Osteocyte (in vitro differentiated cells): ENCODE measurements around the gene WDR83. TPM values are rescaled to one million over a fixed set of nuclear protein-coding genes. Genes with fewer than 3 reads are reported as not detected.
A peak's percentile ranks its signal among the peaks of the same experiment; 100 is the strongest.

ENCODE experiments used
- DNase-seq: peaks from one replicate; pipeline ENCODE4 v3.0.0; 2021; ENCODE audit warnings: mixed read lengths; ENCODE audit not compliant: unreplicated experiment; ENCODE audit errors: extremely low spot score
- H3K27ac Mint-ChIP-seq: one replicate; pipeline ENCODE4 v1.8.0; 2021; ENCODE audit warnings: mild to moderate bottlenecking, mixed read lengths; ENCODE audit not compliant: unreplicated experiment
- H3K27me3 Mint-ChIP-seq: one replicate; pipeline ENCODE4 v1.8.0; 2021; ENCODE audit warnings: mixed read lengths; ENCODE audit not compliant: unreplicated experiment
- H3K36me3 Mint-ChIP-seq: one replicate; pipeline ENCODE4 v1.8.0; 2021; ENCODE audit warnings: mixed read lengths; ENCODE audit not compliant: unreplicated experiment
- H3K4me1 Mint-ChIP-seq: one replicate; pipeline ENCODE4 v1.8.0; 2021; ENCODE audit warnings: mixed read lengths; ENCODE audit not compliant: unreplicated experiment
- H3K4me3 Mint-ChIP-seq: one replicate; pipeline ENCODE4 v1.8.0; 2021; ENCODE audit warnings: mild to moderate bottlenecking, moderate library complexity, mixed read lengths; ENCODE audit not compliant: unreplicated experiment
- H3K9me3 Mint-ChIP-seq: one replicate; pipeline ENCODE4 v1.8.0; 2021; ENCODE audit warnings: mixed read lengths; ENCODE audit not compliant: unreplicated experiment
- total RNA-seq: library from RNA; stranded (reverse); gene quantifications from 2 replicates; pipeline ENCODE4 v1.2.1, GENCODE V29; 2021
- TF ChIP-seq, protein P1 (sequence below): fragments of 200-600 bp; sonication (generic); IDR thresholded peaks from 2 replicates; pipeline ENCODE4 v1.5.0; 2021; ENCODE audit warnings: antibody characterized with exemption, mild to moderate bottlenecking, moderate library complexity

WDR83 gene
- total RNA-seq, 1 donor from 2014 or later: 12.4 TPM

DNA sequence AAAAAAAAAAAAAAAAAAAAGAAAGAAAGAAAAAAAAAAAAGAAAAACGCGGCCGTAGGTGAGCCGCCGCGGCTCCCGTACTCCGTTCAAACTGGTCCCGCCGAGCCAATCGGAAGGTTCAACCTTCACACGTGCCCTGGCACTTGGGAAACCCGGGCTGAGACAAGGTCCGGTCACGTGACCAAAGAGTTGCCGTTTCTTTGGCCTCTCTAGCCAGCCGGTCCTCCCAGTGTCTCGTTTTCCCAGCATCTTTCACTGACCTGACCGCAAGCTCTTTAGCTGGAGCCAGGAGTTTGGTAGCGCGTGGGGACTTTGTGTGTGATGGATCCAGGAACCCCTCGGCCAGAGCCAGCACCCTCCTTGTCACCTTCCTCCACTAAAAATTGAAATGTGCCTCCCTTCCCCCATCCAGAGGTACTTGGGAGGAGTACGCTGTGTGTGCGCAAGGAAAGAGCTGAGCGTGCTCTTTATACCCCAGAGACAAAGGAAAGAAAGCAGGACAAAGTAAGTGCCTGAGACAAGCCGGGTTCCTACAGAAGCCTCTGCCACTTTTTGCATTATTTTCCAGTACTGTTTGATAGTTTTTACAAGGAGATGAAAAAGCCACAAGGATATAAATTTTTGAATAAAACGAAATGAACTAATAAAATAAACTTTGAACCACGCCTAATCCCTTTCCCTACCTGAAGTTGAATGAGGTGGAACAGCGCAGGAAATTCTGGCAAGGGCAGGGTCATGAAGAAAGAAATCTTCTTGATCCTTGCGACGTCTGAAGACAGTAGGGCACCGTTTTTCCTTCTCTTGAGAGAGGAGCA lies 56.2 kb downstream of the WDR83 start:
- no peaks in the 10 kb centered on the region for H3K9me3 Mint-ChIP-seq
- peak; percentile 97 for DNase-seq
- H3K36me3 Mint-ChIP-seq: peaks cover 8% of the 10 kb centered on the region
- H3K4me3 Mint-ChIP-seq: peak overlapping the region; percentile 91
- peaks cover 32% of the 10 kb centered on the region for H3K4me1 Mint-ChIP-seq
- H3K27ac Mint-ChIP-seq: peak overlapping the region; percentile 96
- H3K27me3 Mint-ChIP-seq: no peaks in the 10 kb centered on the region
- TF ChIP-seq, protein P1, sequence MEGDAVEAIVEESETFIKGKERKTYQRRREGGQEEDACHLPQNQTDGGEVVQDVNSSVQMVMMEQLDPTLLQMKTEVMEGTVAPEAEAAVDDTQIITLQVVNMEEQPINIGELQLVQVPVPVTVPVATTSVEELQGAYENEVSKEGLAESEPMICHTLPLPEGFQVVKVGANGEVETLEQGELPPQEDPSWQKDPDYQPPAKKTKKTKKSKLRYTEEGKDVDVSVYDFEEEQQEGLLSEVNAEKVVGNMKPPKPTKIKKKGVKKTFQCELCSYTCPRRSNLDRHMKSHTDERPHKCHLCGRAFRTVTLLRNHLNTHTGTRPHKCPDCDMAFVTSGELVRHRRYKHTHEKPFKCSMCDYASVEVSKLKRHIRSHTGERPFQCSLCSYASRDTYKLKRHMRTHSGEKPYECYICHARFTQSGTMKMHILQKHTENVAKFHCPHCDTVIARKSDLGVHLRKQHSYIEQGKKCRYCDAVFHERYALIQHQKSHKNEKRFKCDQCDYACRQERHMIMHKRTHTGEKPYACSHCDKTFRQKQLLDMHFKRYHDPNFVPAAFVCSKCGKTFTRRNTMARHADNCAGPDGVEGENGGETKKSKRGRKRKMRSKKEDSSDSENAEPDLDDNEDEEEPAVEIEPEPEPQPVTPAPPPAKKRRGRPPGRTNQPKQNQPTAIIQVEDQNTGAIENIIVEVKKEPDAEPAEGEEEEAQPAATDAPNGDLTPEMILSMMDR: no peak

DNA sequence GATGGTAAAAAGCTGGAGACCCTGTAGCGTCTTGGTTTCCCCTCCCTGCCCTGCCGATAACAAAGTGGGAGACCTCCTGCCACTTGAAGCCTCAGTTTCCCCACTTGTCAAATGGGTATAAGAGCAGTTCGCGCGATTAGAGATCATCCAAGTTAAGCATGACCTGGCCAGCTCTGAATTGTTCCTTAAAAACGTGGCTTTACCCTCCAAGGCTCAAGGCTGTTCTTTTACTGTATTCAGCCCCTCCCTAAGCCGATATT lies 56.7 kb downstream of the WDR83 start:
- Mint-ChIP-seq H3K27ac (peak overlapping the region; percentile 96), H3K4me3 (peak overlapping the region; percentile 91), H3K9me3 (no peaks in the 10 kb centered on the region), H3K27me3 (no peaks in the 10 kb centered on the region), H3K4me1 (peaks cover 32% of the 10 kb centered on the region), H3K36me3 (peaks cover 10% of the 10 kb centered on the region)
- TF ChIP-seq, protein P1: no peak
- no peak for DNase-seq

DNA sequence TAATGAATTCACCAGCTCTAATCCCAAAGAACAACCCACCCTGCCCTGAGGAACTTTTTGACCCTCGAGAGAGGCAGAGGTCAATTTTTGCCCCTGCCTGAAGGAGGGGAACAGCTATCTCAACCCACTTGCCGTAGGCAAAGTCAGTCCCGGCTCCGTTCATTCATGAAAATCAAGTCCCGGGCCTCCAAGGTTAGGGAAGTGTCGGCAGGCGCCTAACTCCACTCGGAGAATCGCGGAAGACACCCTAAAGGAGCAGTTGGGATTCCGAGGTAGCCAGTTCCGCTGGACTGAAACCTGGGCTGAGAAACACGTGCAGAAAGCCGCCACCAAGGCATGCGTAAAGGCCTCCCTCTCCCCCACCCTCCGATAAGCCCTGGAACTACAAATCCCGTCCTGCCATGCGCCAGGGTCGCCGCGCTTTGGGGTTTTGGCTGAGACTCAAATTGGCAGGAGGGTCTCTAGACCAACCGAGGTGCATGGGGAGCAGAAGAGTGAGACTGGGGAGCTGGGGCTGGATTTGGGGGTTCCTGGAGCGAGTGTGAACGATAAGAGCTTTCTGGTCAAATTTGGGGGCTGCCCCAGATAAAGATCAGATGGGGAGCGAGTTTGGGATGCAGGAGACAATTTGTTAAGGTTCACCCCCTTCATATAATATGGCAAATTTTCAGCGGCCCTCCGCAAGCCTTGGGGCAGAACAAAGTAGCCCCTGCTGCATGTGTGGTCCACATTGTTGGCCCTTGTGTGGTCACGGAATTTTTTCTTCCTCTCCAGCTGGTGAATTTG lies 57.2 kb downstream of the WDR83 start, which contains the start of gene TNPO2:
Gene TNPO2, minus strand, starts transcription at position 292 of the 786 bp plus-strand sequence. CDS start 2,955 bp downstream, outside the sequence.
- Mint-ChIP-seq H3K4me3 (peak within 1 kb of the TSS; percentile 91), H3K27ac (peak within 1 kb of the TSS; percentile 96), H3K36me3 (peaks cover 5% of the 10 kb centered on the region), H3K4me1 (peaks cover 31% of the 10 kb centered on the region), H3K9me3 (no peaks in the 10 kb centered on the region), H3K27me3 (no peaks in the 10 kb centered on the region)
- no peak for DNase-seq
- TF ChIP-seq, protein P1: no peak

Other genes with a start within 250 kb of the WDR83 start
- 1.7 and 2.2 TPM in 2 replicates for gene ZNF443, start 225.8 kb upstream of the WDR83 start, total RNA-seq
- 3.4 and 3.9 TPM in 2 replicates for gene ZNF709, start 182.0 kb upstream of the WDR83 start, total RNA-seq
- gene ZNF564, start 115.3 kb upstream of the WDR83 start, total RNA-seq: 10.7 and 12.9 TPM in 2 replicates
- gene ZNF490, start 56.0 kb upstream of the WDR83 start, total RNA-seq: 9.2 TPM in 2 replicates
- gene ZNF791, start 55.9 kb upstream of the WDR83 start, total RNA-seq: 25.0 and 26.1 TPM in 2 replicates
- 116 and 120 TPM in 2 replicates for gene MAN2B1, start 65 bp upstream of the WDR83 start, total RNA-seq
- gene DHPS, start 15.1 kb downstream of the WDR83 start, total RNA-seq: 64.3 and 68.4 TPM in 2 replicates
- gene GNG14, start 21.2 kb downstream of the WDR83 start, total RNA-seq: not detected in 2 replicates
- gene FBXW9, start 29.8 kb downstream of the WDR83 start, total RNA-seq: 10.9 and 11.4 TPM in 2 replicates
- gene TNPO2, start 57.1 kb downstream of the WDR83 start, total RNA-seq: 79.0 and 93.3 TPM in 2 replicates
- 151 and 160 TPM in 2 replicates for gene TRIR, start 67.9 kb downstream of the WDR83 start, total RNA-seq
- 72.1 and 77.0 TPM in 2 replicates for gene GET3, start 70.7 kb downstream of the WDR83 start, total RNA-seq
- gene BEST2, start 85.0 kb downstream of the WDR83 start, total RNA-seq: not detected in 2 replicates
- gene HOOK2, start 108.7 kb downstream of the WDR83 start, total RNA-seq: 24.6 and 26.8 TPM in 2 replicates
- gene JUNB, start 124.7 kb downstream of the WDR83 start, total RNA-seq: 141 and 158 TPM in 2 replicates
- gene PRDX2, start 135.0 kb downstream of the WDR83 start, total RNA-seq: 235 TPM in 2 replicates
- 8.2 and 8.4 TPM in 2 replicates for gene THSD8, start 135.3 kb downstream of the WDR83 start, total RNA-seq
- gene RNASEH2A, start 139.8 kb downstream of the WDR83 start, total RNA-seq: 7.6 and 10.0 TPM in 2 replicates
- not detected in 2 replicates for gene RTBDN, start 167.8 kb downstream of the WDR83 start, total RNA-seq
- gene MAST1, start 171.7 kb downstream of the WDR83 start, total RNA-seq: 0.32 TPM in 1 of 2 replicates, not detected in the other
- gene DNASE2, start 214.6 kb downstream of the WDR83 start, total RNA-seq: 47.3 and 57.0 TPM in 2 replicates
- not detected in 2 replicates for gene KLF1, start 220.4 kb downstream of the WDR83 start, total RNA-seq
- 23.1 and 23.8 TPM in 2 replicates for gene GCDH, start 224.4 kb downstream of the WDR83 start, total RNA-seq